Measurements from ENCODE around the gene SRD5A3.

SRD5A3 gene

GRCh38 chr4:55345980-55346850 is at the start of gene SRD5A3:
Gene SRD5A3, plus strand, starts transcription at chr4:55346242. Its CDS starts 95 bp downstream, at chr4:55346337.
- FAIRE-seq, result no peak

GRCh38 chr4:55297346-55297745 is 48.7 kb upstream of the SRD5A3 start:
- no peak for DNase-seq (ENCODE audit: low spot score)
- no peak for FAIRE-seq

More at GRCh38 chr4:55345980-55346850, at the start of gene SRD5A3:
- peak; percentile 67 for DNase-seq (ENCODE audit: low spot score)

GRCh38 chr4:55303760-55304165 is 42.3 kb upstream of the SRD5A3 start:
- FAIRE-seq, result no peak

GRCh38 chr4:55304303-55304702 is 41.7 kb upstream of the SRD5A3 start:
- no peak for FAIRE-seq
- DNase-seq (ENCODE audit: low spot score), result no peak

More at GRCh38 chr4:55303760-55304165, 42.3 kb upstream of the SRD5A3 start:
- no peak for DNase-seq (ENCODE audit: low spot score)

GRCh38 chr4:55308071-55308470 is 38.0 kb upstream of the SRD5A3 start:
- DNase-seq (ENCODE audit: low spot score) (no peak), FAIRE-seq (no peak)

GRCh38 chr4:55311792-55312488 is 34.1 kb upstream of the SRD5A3 start:
- DNase-seq (ENCODE audit: low spot score), result no peak
- no peak for FAIRE-seq

- peak; percentile 21 for DNase-seq (ENCODE audit: low spot score)
- FAIRE-seq, result no peak
Measured at GRCh38 chr4:55312489-55313101, 33.4 kb upstream of the SRD5A3 start.

- DNase-seq (ENCODE audit: low spot score) (no peak), FAIRE-seq (no peak)
Measured at GRCh38 chr4:55314141-55314820, 31.8 kb upstream of the SRD5A3 start.

GRCh38 chr4:55318175-55319129 is 27.6 kb upstream of the SRD5A3 start:
- DNase-seq (ENCODE audit: low spot score), result no peak
- FAIRE-seq, result no peak

- peak; percentile 81 for FAIRE-seq
Measured at GRCh38 chr4:55321707-55322264, 24.3 kb upstream of the SRD5A3 start.

GRCh38 chr4:55323375-55323774 is 22.7 kb upstream of the SRD5A3 start:
- FAIRE-seq, result no peak
- DNase-seq (ENCODE audit: low spot score), result no peak

More at GRCh38 chr4:55321707-55322264, 24.3 kb upstream of the SRD5A3 start:
- DNase-seq (ENCODE audit: low spot score), result peak; percentile 67

GRCh38 chr4:55326629-55327028 is 19.4 kb upstream of the SRD5A3 start:
- FAIRE-seq, result no peak
- DNase-seq (ENCODE audit: low spot score), result no peak

- FAIRE-seq (no peak), DNase-seq (ENCODE audit: low spot score) (no peak)
Measured at GRCh38 chr4:55329012-55329411, 17.0 kb upstream of the SRD5A3 start.

GRCh38 chr4:55330241-55330640 is 15.8 kb upstream of the SRD5A3 start:
- FAIRE-seq (no peak), DNase-seq (ENCODE audit: low spot score) (no peak)

GRCh38 chr4:55336138-55337034 is 9.7 kb upstream of the SRD5A3 start:
- DNase-seq (ENCODE audit: low spot score) (no peak), FAIRE-seq (no peak)

- DNase-seq (ENCODE audit: low spot score) (no peak), FAIRE-seq (no peak)
Measured at GRCh38 chr4:55337944-55338343, 8.1 kb upstream of the SRD5A3 start.

- FAIRE-seq (no peak), DNase-seq (ENCODE audit: low spot score) (no peak)
Measured at GRCh38 chr4:55338486-55338885, 7.6 kb upstream of the SRD5A3 start.

- DNase-seq (ENCODE audit: low spot score), result no peak
- no peak for FAIRE-seq
Measured at GRCh38 chr4:55340266-55340665, 5.8 kb upstream of the SRD5A3 start.

- no peak for FAIRE-seq
Measured at GRCh38 chr4:55343887-55344286, 2.2 kb upstream of the SRD5A3 start.

More at GRCh38 chr4:55343887-55344286, 2.2 kb upstream of the SRD5A3 start:
- DNase-seq (ENCODE audit: low spot score), result no peak
